GM19351 (cell line): ENCODE measurements around the gene TENM3.

ENCODE experiments used
- ATAC-seq: cut with Tn5 transposase; IDR thresholded peaks from one replicate; pipeline ENCODE4 v1.9.1; 2021; ENCODE audit warnings: mild to moderate bottlenecking, moderate library complexity; ENCODE audit not compliant: unreplicated experiment

The TENM3 gene

DNA sequence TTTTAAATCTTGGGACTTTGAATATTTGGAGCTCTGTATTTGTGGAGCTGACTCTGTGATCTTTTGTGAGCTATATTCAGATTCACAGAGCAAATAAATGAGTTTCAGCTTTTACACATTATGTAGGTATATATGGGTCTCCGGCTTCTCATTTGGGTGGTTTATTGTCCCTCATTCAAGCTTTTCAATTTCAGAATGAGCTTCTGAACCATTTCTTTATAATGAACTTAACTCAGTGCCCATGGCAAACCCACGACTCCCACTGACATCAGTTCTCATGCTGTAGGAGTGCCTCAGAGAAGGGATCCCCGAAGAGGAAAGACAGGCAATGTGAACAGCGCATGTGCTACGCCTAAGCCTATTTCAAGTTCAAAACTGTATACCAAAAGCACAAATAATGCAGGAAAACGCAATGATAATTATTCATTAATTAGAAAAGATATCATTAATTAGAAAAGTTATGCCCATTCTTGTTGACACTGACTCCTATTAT lies 517.4 kb downstream of the TENM3 start:
- no peak for ATAC-seq

DNA sequence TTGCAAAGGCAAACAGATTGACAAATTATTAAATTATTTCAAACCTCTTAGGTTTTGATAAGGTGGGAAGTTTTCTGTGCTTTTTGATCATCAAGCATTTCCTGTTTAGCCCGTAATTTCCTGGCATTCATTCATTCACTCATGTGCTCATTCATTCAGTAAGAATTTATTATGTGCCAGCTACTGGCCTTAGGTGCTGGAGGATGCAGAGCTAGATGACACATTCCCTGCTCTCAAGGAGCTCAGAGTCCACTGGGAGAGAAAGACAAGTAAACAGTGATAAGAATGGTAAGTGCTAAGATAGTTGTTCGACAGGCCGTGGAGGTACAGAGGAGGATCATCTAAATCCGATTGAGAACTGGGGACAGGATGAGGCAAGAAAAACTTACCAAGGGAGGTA lies 520.9 kb downstream of the TENM3 start:
- no peak for ATAC-seq

- no peak for ATAC-seq
These were observed 521.4 kb downstream of the TENM3 start for GRCh38 chr4:182764642-182765041.

GRCh38 chr4:182765987-182766856 lies 523.0 kb downstream of the TENM3 start:
- ATAC-seq = no peak

DNA sequence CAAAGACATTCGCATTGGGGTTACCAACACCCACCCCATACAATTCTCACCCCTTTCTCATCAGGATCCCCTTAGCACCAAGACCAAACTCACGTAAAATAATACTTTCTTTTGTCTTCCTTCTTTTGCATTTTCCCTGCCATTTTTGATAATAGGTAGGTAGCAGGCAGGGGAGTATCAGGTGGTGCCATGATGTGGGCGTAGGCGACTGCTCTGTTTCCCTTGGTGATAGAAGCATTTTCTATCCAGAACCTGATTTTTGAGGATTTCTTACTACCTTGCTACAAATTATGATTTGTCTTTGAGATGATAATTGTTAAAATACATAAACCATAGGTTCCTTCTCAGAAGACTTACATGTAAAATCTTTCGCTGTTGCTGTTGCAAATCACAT lies 523.7 kb downstream of the TENM3 start:
- ATAC-seq = no peak

GRCh38 chr4:182768838-182769237 lies 525.6 kb downstream of the TENM3 start:
- no peak for ATAC-seq

DNA sequence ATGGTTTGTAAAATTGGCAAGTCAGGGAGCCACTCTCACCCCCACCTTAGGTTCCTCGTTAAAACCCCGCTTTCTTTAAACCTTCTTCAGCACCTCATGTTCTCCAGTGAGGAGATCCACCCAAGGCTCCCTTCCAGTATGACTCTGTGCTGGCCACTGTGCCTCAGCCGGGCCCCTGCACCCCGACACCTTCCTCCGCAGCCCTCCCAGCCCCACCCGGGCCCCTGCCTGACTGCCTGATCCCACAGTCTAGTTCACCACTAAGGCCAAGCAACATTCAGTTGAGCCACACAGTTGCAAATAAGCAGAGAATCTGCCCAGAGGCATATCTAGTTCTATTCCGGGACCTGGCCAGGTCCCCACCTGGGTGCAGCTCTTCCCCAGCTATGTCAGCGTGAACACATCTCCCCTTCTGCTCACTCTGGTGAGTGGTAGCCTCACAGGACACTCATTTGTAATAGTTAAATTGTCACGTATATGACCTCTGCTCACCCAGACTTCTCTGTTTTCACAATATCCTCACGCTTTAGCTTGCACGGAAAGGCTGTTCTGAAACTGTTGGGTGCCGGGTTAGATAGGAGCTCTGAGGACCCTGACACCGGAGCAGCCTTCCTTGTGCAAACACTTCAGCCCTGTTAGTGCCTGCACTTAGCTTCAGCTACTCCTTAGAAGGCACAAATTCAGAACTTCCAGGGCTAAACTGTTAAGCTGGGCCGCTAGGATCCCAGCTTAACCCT lies 527.2 kb downstream of the TENM3 start:
- ATAC-seq = no peak

- no peak for ATAC-seq
These were observed 527.9 kb downstream of the TENM3 start for GRCh38 chr4:182770996-182771514.

- no peak for ATAC-seq
These were observed 531.9 kb downstream of the TENM3 start for GRCh38 chr4:182775075-182775474.

DNA sequence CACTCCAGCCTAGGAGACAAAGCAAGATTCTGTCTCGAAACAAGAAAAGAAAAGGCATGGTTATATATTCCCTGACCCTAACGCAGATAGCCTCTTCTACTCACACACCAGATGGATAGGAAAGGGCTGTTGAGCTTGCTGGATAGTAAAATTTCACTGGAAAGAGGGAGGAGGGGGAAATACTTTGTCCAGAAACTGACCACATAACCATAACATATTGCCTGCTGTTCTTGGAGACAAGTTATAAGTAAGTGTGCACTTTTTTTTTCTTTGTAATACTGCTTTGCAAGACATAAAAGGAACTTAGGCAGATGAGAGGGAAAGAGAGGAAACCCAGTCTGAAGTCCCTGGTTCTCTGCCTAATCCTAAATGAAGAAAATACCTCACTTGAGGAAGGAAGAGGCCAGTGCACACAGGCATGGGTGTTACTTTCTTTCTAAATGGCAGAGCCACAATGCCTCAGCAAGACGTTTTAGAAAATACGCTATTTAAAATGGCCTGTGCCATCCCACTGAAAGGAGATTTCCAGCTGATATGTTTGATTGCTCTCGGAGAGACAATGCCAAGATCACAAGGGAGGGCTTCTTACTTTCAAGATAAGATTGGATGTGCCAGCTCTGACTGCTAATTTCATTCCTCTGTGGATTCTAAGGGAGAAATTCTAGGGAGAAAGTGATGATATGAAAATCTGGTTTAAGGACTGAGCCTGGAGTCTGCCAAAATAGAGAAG lies 533.3 kb downstream of the TENM3 start:
- no peak for ATAC-seq

DNA sequence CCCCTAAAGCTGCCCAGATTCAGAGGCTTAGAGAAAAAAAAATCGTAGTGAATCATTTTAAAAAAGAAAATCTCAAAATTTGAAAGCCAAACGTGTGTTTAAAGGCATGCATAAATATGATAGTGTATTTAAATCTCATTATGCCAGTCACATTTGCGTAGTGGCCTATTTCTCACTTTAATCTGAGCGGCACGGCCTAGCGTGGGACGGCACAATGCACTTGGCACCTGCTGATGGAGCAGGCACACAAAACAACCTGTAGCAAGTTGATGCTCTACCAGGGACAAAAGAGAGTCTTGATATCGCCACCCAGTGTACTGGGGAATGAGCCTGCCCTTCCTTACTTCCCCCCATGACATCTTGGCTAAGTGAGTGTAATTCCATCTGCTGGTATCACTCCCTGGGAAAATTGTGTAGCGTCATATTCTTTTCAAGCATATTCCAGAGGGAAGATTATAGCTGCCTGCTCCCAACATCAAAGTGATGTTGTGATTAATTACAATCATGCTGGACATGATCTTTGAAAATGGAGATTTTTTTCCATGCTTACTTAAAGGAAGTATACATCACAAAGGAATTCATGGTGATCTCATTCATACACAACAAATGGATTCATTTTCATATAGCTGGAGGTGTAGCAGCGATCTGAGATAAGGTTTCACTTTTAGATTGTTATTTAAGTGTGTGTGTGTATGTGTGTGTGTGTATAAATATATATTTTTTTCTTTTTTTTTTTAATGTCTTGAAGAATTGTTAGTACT lies 535.2 kb downstream of the TENM3 start:
- no peak for ATAC-seq

DNA sequence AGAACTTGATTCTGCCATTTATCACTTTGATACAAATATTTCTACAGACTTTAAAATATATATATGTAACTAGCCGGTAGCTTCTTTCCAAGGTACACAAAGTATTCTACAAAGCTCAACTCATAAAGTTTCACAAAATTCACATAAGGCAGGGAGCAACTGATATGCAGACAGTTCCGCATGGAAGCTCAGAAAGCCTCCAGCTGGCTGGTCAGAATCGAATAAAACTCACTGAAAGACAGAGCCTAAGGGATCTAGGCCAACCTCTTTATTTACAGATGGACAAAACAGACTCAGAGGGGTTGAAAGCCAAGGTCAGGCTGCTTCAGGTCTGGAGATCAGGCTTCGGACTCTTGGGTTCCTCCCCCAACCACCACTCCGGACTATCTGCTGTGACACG lies 543.8 kb downstream of the TENM3 start:
- no peak for ATAC-seq

DNA sequence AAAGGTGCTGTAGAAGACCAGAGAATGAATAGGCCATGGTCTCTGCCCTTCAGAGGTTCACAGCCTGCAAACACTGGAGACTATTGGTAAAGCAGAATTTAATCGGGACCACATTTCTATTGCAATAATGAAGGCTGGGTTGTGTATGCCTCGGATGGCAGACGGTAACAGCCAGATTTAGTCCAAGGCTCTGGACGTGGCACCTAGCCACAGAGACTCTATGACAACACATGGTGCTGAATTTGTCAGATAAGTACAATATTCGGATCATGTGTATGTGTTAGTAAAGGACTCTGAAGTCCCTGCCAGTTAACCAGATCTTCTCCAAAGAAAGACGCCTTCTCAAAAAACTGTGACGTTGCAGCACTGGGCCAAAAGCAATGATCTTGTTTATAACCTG lies 545.0 kb downstream of the TENM3 start:
- no peak for ATAC-seq

GRCh38 chr4:182789529-182789928 lies 546.3 kb downstream of the TENM3 start:
- no peak for ATAC-seq

DNA sequence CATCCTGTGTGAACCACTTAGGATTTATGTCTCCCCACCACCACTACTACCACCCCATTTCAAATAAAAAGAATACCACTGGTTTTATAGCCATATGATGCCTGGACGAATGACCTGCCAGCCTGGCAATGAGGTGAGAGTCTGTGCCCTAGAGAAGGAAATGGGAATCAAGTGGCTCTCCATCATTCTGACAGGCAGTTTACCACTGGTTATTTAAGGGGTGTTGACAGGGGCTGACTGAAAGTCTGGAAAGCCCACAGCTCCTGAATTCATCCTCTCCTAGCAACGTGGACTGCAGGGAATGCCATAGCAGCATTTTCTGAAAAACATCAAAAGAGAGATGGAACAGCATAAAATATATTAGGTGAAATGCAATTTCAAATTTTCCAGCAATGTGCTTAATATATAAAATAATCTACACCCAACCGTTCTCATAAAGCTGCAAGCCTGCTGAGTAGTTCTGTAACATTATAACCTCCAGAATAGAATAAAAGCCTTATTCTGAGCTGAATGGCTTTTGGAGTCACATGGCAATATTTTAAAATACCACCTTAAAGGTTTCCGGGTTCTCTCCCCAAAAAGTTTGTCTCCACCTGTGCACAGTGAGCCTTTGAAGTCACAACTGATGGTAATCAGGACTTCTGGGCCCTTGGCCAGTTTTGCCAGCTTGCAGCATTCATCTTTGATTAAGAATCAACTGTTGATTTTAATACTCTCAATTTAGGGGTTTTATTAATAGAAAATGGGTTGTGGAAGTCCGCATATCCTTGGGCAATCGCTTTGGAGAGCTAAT lies 552.4 kb downstream of the TENM3 start:
- ATAC-seq = no peak

DNA sequence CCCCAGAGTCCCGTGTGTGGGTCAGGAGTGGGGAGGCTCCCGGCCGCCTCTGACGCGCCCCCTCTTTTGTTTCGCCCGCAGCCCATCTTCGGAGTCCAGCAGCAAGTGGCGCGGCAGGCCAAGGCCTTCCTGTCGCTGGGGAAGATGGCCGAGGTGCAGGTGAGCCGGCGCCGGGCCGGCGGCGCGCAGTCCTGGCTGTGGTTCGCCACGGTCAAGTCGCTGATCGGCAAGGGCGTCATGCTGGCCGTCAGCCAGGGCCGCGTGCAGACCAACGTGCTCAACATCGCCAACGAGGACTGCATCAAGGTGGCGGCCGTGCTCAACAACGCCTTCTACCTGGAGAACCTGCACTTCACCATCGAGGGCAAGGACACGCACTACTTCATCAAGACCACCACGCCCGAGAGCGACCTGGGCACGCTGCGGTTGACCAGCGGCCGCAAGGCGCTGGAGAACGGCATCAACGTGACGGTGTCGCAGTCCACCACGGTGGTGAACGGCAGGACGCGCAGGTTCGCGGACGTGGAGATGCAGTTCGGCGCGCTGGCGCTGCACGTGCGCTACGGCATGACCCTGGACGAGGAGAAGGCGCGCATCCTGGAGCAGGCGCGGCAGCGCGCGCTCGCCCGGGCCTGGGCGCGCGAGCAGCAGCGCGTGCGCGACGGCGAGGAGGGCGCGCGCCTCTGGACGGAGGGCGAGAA lies 556.5 kb downstream of the TENM3 start:
- ATAC-seq = no peak

- no peak for ATAC-seq
These were observed 557.0 kb downstream of the TENM3 start for GRCh38 chr4:182800216-182800515.

DNA sequence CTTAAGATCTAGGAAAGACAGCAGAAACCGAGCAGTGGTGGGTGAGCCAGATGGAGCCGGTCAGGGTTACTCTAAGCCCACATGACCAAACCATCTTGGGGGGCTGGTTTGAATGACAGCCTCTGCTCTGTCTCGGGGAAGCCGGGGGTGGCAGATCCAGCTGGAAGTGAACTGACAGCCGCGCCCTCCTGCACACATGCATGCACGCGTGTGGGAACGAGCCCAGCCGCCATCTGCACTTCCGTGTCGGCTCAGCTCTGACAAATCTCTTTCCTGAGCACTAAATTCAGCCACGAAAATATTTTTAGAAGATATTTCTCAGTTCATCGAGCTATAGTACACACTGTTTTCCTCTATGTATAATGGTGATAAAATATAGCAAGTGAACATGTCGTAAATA lies 558.4 kb downstream of the TENM3 start:
- no peak for ATAC-seq

DNA sequence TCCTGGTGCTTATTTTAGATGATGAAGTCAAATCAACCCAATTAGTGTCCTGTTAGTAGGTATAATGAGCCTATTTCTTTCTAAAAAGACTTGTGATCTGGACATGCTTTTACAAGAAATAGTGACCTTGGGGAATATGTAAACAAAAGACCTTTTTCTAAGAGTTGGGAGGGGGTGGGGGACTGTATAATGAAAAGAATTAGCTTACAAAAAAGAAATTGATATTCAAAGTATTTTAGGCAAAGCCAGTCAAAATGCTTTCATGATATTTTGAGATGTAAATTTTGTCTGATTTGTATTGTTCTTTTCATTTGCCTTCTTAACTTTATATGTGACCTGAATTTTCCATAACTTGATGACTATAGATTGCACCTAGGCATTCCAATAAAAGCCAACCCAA lies 559.4 kb downstream of the TENM3 start:
- no peak for ATAC-seq
